ENCODE results near the gene NFASC.

Gene NFASC

DNA sequence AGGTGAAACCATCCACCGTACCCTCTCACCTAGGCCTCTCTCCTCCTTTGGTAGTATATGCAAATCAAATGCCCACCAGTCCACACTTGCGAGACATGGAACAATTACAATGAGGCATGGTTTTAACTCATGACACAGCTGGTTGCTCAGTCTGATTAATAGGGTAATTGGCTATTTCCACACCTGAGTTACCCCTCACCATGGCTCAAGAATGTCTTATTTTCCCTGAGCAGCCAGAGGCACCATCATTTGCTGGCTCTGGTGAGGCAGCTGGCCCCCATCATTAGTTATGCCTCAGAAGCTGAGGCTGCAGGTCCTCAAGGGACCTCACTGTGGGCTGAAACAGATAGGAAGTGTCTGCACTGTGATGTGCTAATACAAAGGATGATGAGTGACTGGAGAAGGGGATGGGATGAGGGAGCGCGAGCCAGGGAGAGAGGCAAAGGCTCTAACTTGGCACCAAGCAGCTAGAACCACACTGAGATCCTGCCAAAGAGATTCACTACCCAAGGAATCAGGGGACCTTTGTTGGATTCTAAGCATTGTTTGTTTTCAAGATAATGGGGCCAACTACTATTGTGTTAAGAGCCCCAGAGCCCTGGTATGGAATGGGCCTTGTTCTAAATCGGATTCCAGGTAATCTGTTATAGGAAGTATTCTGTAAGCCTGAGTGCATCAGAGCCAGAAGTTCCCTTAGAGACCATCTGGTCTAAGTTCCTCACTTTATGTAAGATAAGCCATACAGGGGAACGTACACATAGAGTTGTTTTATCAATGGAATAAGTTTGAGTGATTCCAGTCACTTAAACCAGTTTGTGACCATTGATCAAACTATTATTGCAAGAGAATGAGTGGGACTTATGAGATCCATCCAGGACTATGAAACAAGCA is 92.3 kb downstream of the NFASC start:
- DNase-seq = no peak

DNA sequence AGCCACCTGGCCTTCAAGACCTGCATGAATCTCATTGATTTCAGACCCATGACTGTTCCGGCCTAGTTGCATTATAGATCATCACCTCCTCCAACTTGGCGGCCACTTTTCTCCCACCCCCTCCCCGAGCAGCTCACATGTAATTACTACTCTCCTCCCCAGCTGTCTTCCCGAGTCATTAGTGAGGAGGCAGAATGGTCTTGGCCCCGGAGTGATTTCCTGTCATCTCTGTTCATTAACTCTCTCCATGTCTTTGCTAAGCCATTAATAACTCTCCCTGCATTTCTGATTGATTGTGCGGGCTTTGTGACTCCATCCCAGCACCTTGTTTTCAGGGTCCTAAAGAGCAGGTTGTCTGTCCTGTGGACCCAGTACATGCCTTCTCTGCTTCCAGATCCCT is 96.8 kb downstream of the NFASC start:
- DNase-seq = peak in 1 of 2 experiments; percentile 17

DNA sequence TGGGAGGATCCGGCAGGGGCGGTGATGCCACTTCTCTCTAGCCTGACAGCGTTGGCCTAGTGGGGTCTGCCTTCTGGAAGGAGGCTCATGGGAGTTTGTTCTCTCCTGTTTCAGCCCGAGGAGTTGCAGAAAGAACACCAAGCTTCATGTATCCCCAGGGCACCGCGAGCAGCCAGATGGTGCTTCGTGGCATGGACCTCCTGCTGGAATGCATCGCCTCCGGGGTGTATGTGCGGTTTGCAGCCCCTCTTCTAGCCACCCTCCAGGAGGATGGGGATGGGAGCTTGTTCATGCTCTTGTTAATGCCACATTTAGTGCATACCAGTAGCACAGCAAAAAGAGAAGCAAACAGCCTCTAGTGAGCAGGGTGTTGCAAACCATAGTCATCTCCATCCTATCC is 97.5 kb downstream of the NFASC start:
- DNase-seq = no peak

DNA sequence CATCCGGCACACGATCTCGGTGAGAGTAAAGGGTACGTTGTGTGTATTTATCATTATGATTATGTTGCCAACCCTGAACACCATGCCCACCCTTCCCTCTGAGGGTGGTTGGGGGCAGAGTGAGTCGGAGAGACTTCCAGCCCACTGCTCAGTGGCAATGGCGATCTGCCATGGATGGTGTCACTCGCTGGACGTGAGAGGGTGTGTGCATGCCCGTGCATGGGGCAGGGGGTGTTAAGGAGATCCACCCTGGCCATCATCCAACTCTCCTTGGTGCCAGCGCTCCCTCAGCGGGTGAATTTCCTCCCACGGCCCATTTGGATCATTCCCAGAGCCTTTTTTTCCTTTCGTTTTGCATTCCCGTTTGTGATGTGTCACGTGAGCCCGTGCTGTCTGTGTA is 98.3 kb downstream of the NFASC start:
- no peak for DNase-seq

DNA sequence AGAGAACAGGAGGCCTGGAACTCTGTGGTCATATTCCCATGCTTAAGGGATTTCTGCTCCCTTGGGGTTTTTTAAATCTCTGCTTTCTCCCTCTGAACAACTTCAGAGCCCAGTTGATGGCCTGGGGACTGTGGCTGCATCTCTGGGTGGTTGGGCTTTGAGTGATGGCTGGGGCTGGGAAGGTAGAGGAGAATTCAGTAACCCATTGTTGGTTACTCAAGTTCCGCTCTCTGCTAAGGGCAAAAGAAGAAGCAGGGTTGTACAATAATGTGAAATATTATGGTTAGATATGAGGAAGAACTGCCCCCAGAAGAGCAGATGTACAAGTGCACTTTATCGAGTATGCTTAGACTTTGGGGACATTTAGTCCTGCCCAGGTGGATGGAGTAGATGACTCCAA is 100.3 kb downstream of the NFASC start:
- DNase-seq = no peak

DNA sequence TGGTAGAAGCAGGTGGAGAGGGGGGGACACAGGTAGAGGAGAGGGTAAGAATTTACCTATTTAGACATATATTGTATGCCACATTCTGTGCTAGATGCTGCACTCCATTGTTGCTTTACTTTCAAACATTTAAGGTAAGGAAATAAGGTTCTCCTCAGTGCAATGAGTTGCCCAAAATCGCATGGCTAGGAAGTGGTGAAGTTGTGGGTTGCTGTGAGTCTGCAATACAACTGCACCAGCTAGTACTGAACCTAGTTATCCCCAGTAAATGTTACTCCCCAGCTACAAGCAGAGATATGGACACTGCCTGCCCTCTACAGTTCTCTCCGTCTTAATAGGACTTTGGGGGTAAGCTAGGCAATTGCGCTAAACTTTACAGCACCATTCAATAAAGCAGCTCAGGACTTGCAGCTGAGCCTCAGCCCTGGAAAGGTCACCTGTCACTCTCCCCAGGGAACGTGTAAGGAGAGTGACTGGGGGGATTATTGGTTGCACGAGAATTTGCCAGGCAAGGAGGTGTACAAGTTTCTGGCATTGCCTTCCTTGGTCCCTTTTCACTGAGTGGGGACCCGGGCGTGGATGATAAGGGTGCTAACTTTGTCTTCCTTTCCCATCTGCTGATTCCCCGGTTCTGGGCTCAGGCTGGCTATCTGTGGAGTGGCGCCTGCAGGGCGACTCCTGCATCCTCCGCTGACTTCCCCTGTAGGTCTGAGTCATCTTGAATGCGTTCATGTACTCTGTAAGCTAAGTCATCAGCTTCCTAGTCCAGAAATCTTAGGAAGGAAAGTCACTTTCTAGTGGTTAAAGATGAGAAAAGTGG is 101.1 kb downstream of the NFASC start:
- DNase-seq = no peak

DNA sequence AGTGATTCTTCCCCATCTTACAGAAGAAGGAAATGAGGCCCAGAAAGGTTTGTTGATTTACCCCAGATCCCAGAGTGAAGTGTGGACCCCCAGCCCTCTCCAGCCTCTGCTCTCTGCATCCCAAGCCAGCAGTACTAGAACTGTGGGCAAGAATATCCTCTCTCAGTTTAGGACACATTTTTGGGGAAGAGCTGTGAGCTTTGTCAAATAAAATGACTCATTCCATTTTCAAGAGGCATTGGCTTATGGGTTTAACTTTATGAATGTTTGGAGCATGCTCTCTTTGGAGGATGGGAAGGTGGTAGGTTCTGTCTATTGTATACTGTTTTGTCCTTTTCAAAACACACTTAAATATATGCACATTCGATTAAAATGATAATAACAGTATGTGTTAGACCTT is 101.8 kb downstream of the NFASC start:
- DNase-seq = no peak

DNA sequence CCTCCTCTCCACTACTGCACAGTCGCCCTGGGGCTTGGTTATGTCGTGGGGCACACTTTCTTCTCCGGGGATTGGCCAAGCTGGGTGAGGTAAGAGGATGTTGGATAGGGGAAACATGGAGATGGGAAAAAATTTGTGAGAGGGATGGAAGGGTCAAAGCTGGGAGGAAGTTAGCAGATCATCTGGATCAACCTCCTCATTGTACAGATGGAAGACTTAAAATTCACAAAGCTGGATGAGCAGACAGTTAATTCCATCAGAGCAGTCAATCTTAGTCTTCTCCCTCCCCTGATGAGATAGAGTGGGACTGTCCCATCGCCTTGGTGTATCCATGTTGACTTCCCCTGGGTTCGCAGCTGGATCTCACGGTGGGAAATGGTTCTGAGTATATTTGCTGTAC is 102.8 kb downstream of the NFASC start:
- DNase-seq = no peak

DNA sequence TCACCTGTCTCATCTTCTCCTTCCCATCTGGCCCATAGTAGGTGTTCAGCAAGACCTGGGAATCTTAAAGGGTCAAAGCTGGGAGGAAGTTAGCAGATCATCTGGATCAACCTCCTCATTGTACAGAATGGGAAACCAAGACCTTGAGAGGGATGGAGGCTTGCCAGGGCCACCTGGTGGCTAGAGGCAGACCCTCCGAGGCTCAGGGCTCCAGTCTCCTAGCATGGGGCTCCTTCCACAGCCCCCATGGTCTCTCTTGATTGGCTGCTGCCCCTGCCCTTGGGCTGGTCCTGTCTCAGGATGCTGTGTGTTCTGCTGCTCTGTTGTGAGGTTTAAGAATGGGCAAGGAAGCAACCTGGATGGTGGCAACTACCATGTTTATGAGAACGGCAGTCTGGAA is 103.7 kb downstream of the NFASC start:
- DNase-seq = no peak

DNA sequence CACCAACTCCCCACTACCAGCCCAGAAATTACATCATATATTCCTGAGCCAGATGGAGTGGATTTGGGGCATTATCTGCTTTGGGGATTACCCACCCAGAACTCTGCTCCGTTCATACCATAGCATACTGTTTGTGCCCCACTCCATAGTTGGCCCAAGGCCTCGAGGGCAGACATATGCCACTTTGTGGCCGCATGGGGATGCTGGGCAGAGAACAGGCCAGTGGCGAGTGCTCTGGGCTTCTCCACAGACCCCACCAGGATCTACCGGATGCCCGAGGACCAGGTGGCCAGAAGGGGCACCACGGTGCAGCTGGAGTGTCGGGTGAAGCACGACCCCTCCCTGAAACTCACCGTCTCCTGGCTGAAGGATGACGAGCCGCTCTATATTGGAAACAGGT is 104.4 kb downstream of the NFASC start:
- DNase-seq = no peak

DNA sequence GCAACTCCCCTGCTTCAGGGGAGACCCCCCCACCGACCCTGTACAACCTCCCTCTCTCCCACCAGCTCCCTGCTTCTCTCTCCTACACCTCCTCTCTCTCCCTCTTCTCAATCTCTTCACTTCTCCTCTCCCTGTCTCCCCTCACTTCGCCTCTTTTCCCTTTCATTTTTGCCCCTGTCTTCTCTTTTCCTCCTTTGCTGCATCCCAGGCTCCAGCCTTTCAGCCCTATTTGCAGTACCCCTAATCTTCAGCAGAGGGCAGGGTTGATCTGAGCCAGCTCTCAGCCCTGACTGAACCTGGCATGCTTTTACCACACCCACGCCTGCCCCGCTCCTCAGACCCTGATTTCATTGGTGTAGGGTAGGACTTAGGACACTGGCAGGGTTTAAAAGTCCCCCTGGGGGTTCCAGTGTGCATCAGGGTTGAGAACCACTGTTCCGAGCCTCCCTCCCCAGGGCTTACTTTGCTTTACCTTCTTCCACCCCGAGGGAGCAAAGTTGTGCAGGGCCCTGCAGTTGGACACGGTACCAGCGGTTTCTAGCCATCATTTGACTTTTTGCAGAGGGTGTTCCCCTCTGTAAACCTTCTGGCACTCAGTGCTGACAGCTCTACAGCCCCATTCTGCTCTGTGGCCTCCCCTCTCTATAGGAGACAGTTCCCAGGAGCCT is 105.0 kb downstream of the NFASC start:
- peak; percentile 36 to 49 for DNase-seq

DNA sequence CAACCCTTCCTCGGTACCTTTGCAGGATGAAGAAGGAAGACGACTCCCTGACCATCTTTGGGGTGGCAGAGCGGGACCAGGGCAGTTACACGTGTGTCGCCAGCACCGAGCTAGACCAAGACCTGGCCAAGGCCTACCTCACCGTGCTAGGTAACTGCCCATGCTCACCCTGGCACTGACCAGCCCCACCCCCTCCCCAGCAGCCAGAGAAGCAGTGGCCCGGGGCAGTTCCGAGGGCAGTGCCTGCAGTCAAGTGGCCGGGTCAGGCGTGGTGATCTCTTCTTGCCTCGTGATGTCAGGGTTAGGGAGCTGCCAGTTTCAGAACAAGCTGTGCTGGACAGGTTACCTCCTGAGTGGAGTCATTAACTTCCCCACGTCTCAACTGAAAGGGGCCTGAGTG is 106.0 kb downstream of the NFASC start:
- DNase-seq = no peak

DNA sequence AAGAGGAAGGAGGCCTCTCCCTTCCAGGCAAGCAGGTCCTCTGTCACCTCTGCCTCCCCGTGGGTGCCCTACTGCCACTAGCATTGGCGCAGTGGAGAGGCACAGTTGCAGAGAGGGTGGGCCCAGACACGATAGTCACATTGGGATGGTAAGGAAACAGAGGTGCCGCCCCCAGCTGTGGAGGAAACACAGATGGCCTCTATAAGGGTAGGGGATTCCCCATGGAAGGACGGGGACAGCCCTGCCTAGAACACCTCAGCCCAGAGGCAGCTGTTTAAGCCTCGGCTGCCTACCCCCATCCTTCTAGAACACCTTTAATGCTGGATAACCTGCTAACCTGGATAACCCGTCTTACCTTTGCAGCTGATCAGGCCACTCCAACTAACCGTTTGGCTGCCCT is 106.7 kb downstream of the NFASC start:
- no peak for DNase-seq

DNA sequence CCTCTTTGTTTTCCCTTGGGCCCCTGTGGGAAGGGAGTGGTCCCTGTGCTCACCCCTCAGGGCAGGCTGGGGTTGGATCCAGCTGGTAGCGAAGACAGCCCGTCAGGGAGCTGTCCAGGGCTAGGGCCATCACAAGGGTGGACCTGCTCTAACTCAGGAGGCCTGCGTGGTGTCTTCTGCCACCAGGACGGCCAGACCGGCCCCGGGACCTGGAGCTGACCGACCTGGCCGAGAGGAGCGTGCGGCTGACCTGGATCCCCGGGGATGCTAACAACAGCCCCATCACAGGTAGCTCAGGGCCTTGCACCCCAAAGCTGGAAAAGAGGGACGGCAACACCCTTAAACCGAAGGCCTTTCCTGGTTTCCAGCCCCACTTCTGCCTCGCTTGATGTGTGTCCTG is 108.1 kb downstream of the NFASC start:
- no peak for DNase-seq

DNA sequence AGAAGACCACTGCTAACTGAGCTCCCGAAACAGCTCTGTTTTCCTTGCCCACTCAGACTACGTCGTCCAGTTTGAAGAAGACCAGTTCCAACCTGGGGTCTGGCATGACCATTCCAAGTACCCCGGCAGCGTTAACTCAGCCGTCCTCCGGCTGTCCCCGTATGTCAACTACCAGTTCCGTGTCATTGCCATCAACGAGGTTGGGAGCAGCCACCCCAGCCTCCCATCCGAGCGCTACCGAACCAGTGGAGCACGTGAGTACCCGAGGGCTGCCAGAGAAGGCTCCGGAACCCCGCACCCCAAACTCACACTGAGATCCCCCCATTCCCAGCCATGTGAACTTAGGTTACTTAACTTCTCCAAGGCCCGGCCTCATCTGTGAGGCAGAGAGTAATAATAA is 108.6 kb downstream of the NFASC start:
- no peak for DNase-seq

DNA sequence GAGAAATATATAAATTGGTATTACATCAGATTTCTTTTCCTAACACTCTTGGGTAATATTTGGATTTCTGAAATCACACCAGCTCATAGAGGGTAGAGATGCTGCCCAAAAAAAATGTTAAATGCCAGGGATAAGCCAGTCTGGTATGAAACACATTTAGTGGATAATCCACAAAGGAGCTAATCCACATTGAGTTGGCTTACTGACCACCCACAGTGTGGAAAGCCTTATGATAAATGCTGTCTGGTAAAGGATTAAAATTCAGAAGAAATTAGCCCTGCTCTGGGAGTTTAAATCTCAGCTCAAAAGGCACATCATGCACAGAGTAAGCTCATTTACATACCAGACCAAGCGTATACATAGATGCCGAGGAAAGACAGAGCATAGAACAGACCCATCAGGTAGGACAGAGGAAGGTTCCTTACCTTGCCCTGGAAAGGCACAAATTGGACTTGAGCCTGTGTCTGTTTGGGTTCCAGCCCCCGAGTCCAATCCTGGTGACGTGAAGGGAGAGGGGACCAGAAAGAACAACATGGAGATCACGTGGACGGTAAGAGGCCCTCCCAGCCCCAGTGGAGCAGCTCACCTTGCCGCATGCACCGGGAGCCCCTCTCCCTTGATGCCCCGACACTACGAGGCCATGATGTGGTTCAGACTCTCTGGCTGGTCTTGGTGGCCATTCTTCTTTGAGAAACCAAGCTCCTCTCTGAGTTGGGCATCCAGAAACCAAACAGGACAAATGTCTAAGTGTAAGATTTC is 109.4 kb downstream of the NFASC start:
- no peak for DNase-seq

DNA sequence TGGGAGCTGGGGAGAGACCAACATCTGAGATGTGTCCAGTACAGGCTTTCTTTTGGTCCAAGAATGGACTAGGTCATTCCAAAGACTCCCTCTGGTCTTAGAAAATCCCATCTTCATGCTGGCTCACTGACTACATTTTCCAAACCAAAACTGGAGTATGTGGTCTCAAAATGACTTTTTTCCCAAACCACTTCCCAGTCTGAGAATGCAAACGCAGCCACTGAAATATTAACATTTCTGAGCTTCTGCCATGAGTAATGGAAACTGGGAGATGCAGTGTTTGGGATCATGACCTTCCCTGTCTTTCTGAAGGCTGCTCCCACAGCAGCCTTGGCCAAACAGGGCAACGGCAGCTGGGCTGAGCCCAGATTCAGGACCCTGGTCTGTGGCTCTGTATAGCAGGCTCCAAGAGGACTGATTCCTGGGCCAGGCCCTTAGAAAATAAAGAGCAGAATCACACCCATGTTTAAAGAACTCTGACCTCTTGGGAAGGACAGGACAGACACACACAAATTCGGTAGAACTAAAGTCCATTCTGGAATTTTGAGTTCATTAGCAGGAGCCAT is 110.3 kb downstream of the NFASC start:
- no peak for DNase-seq

DNA sequence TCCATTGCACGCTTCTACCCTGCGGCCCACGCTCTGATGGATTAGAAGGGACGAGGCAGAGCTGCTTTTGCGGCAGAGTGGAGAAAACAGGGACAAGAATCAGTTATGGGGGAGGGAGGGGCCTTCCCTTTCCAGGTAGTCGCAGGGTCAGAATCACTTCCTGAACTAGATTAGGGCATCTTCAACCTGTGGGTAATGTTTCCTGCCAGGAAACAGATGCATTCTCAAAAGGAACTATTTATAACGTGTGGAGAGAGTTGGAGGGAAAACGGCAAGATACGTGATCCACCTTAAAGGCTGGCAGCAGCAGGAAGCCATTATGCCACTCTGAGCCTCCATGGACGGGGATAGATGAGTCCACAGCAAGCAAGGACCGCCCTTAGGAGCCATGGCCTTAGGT is 112.5 kb downstream of the NFASC start:
- DNase-seq = no peak

DNA sequence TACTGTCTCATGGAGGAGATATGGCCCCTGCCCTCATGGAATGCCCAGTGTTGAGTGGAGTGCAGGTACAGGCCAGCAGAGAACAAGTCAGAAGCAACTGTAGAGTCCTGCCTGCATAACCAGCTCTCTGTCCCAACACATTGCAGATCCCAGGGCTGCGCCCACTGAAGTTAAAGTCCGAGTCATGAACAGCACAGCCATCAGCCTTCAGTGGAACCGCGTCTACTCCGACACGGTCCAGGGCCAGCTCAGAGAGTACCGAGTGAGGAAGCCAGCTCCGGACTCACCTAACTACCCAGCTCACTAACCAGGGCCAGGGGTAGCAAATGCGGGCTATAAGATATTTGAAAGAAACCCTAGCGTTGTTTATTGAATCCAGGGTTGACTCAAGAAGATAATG is 113.2 kb downstream of the NFASC start:
- no peak for DNase-seq

DNA sequence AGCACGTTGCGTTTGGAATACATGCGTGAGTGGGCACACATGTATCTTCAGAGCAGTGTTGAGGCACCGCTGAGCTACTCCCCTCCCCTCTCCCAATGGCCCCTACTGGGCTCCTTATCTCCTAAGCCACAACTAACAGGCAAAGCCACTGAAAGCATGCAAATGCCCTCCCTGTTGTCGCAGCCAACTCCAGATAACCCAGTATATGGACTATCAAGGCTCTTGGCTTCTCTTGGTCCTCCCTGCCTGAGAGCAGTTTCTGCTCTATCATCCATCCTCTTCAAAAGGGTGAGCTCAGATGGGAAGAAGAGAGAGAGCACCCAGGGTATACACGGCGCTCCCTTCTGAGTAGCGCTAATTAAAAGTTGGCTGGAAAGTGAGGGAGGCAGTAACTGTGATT is 113.8 kb downstream of the NFASC start:
- DNase-seq = no peak

DNA sequence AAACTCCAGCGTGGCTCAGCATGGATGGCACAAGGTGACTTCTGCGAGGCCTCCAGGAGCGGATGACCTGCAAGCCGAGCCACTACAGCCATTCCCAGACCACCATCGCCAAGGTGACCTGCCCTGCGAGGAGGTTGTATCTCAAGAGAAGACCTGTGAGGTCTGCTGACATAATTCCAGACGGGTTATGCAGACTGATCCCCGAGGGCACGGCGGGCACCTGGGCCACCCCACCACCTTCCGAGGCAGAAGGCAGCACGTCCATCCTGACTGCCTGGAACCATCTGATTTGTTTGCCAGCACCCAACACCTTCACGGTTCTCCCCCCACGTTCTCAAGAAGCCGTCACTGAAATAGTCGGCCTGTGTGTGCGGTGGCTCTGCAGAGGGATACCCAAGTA is 115.5 kb downstream of the NFASC start:
- DNase-seq = no peak

DNA sequence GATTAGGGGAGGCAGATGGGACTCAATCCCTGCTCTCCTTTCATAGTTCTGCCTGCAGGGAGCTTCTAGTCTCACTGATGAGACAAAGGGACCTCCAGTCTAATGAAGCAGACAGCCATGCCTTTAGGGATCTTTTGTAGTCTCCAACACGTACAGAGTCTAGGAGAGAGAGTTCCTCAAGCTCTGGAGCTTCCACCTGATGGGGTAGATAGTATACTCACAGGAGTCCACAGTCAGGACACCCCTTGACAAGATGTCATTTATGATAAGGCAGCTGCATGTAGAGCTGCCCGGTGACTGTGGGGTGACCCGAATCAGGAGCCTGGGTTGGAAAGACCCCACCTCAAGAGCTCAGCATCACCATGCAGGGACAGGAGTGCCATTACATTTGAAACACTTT is 117.0 kb downstream of the NFASC start:
- DNase-seq = no peak

DNA sequence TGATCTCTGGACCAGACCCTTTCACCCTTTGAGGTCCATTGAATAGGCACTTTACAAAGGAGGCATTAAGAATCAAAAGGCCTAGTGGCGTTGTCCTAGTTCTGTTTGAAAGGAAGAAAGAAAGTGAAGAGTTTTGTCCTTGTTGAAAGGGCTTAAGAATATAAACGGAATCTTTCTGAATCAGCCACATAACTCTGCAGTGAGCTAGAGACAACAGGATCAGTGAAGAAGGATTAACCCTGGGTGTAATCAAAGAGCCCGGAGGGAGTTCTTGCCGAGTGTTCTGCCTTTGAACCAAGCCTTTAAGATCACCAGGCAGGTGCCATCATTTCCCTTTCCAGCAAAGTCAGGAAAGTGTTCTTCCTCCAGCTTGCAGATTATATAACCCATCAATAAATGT is 117.5 kb downstream of the NFASC start:
- DNase-seq = no peak

Data from NCI-H2081 (cell line).